Measurements from ENCODE around the gene LRP10.
A peak's percentile ranks its signal among the peaks of the same experiment; 100 is the strongest.

The LRP10 gene

GRCh38 chr14:22835505-22835904, 36.0 kb upstream of the LRP10 start:
- DNase-seq (ENCODE audit: insufficient read length, low spot score) (no peak), FAIRE-seq (no peak)
- TF ChIP-seq POLR2A (IDR thresholded peaks at IDR 0.05; ENCODE audit: low read depth, low read length) = no peak
- no peak for TF ChIP-seq PAX5 (IDR thresholded peaks at IDR 0.05; ENCODE audit: insufficient read depth, low read length, severe bottlenecking)
- TF ChIP-seq SPI1 (IDR thresholded peaks at IDR 0.05; ENCODE audit: low read depth, low read length) = no peak
- TF ChIP-seq POU2F2 (IDR thresholded peaks at IDR 0.05; ENCODE audit: low read depth, low read length) = no peak
- TF ChIP-seq TAF1 (IDR thresholded peaks at IDR 0.05; ENCODE audit: low read depth, low read length) = no peak
- no peak for TF ChIP-seq POLR2AphosphoS5 (IDR thresholded peaks at IDR 0.05; ENCODE audit: low read depth, low read length)

- no peak for FAIRE-seq
- TF ChIP-seq TAF1 (IDR thresholded peaks at IDR 0.05; ENCODE audit: low read depth, low read length) (no peak), POU2F2 (IDR thresholded peaks at IDR 0.05; ENCODE audit: low read depth, low read length) (no peak), POLR2AphosphoS5 (IDR thresholded peaks at IDR 0.05; ENCODE audit: low read depth, low read length) (no peak), PAX5 (IDR thresholded peaks at IDR 0.05; ENCODE audit: insufficient read depth, low read length, severe bottlenecking) (no peak), SPI1 (IDR thresholded peaks at IDR 0.05; ENCODE audit: low read depth, low read length) (no peak), POLR2A (IDR thresholded peaks at IDR 0.05; ENCODE audit: low read depth, low read length) (no peak)
- no peak for DNase-seq (ENCODE audit: insufficient read length, low spot score)
Observed at GRCh38 chr14:22836301-22837113, 35.0 kb upstream of the LRP10 start, which contains the start of gene MMP14. Gene MMP14 (plus strand): TSS chr14:22836585. CDS start chr14:22836818, 233 bp downstream.

- FAIRE-seq = no peak
- TF ChIP-seq PAX5 (IDR thresholded peaks at IDR 0.05; ENCODE audit: insufficient read depth, low read length, severe bottlenecking) (no peak), TAF1 (IDR thresholded peaks at IDR 0.05; ENCODE audit: low read depth, low read length) (no peak), POLR2A (IDR thresholded peaks at IDR 0.05; ENCODE audit: low read depth, low read length) (no peak), SPI1 (IDR thresholded peaks at IDR 0.05; ENCODE audit: low read depth, low read length) (no peak), POLR2AphosphoS5 (IDR thresholded peaks at IDR 0.05; ENCODE audit: low read depth, low read length) (no peak), POU2F2 (IDR thresholded peaks at IDR 0.05; ENCODE audit: low read depth, low read length) (no peak)
- DNase-seq (ENCODE audit: insufficient read length, low spot score) = no peak
Observed at GRCh38 chr14:22837114-22837749, 34.3 kb upstream of the LRP10 start.

GRCh38 chr14:22837750-22838538, 33.6 kb upstream of the LRP10 start:
- FAIRE-seq (no peak), DNase-seq (ENCODE audit: insufficient read length, low spot score) (no peak)
- no peak for TF ChIP-seq PAX5 (IDR thresholded peaks at IDR 0.05; ENCODE audit: insufficient read depth, low read length, severe bottlenecking)
- no peak for TF ChIP-seq POLR2AphosphoS5 (IDR thresholded peaks at IDR 0.05; ENCODE audit: low read depth, low read length)
- TF ChIP-seq TAF1 (IDR thresholded peaks at IDR 0.05; ENCODE audit: low read depth, low read length) = no peak
- no peak for TF ChIP-seq POU2F2 (IDR thresholded peaks at IDR 0.05; ENCODE audit: low read depth, low read length)
- no peak for TF ChIP-seq SPI1 (IDR thresholded peaks at IDR 0.05; ENCODE audit: low read depth, low read length)
- TF ChIP-seq POLR2A (IDR thresholded peaks at IDR 0.05; ENCODE audit: low read depth, low read length) = no peak

- no peak for TF ChIP-seq POLR2A (IDR thresholded peaks at IDR 0.05; ENCODE audit: low read depth, low read length)
- TF ChIP-seq SPI1 (IDR thresholded peaks at IDR 0.05; ENCODE audit: low read depth, low read length) = peak; percentile 6; the same call in 1 of the 2 replicates
- DNase-seq (ENCODE audit: insufficient read length, low spot score) = no peak
- no peak for FAIRE-seq
Observed at GRCh38 chr14:22838631-22839041, 32.9 kb upstream of the LRP10 start.

GRCh38 chr14:22839159-22839779, 32.3 kb upstream of the LRP10 start:
- TF ChIP-seq SPI1 (IDR thresholded peaks at IDR 0.05; ENCODE audit: low read depth, low read length) = no peak
- no peak for TF ChIP-seq PAX5 (IDR thresholded peaks at IDR 0.05; ENCODE audit: insufficient read depth, low read length, severe bottlenecking)
- TF ChIP-seq POLR2A (IDR thresholded peaks at IDR 0.05; ENCODE audit: low read depth, low read length) = no peak
- no peak for TF ChIP-seq POLR2AphosphoS5 (IDR thresholded peaks at IDR 0.05; ENCODE audit: low read depth, low read length)
- TF ChIP-seq POU2F2 (IDR thresholded peaks at IDR 0.05; ENCODE audit: low read depth, low read length) = no peak
- no peak for TF ChIP-seq TAF1 (IDR thresholded peaks at IDR 0.05; ENCODE audit: low read depth, low read length)
- FAIRE-seq = no peak
- no peak for DNase-seq (ENCODE audit: insufficient read length, low spot score)

- DNase-seq (ENCODE audit: insufficient read length, low spot score) (no peak), FAIRE-seq (no peak)
- no peak for TF ChIP-seq POLR2A (IDR thresholded peaks at IDR 0.05; ENCODE audit: low read depth, low read length)
- no peak for TF ChIP-seq POLR2AphosphoS5 (IDR thresholded peaks at IDR 0.05; ENCODE audit: low read depth, low read length)
- TF ChIP-seq TAF1 (IDR thresholded peaks at IDR 0.05; ENCODE audit: low read depth, low read length) = no peak
- no peak for TF ChIP-seq POU2F2 (IDR thresholded peaks at IDR 0.05; ENCODE audit: low read depth, low read length)
- no peak for TF ChIP-seq SPI1 (IDR thresholded peaks at IDR 0.05; ENCODE audit: low read depth, low read length)
- no peak for TF ChIP-seq PAX5 (IDR thresholded peaks at IDR 0.05; ENCODE audit: insufficient read depth, low read length, severe bottlenecking)
Observed at GRCh38 chr14:22841311-22841710, 30.2 kb upstream of the LRP10 start.

- FAIRE-seq (no peak), DNase-seq (ENCODE audit: insufficient read length, low spot score) (no peak)
- TF ChIP-seq TAF1 (IDR thresholded peaks at IDR 0.05; ENCODE audit: low read depth, low read length) (no peak), POU2F2 (IDR thresholded peaks at IDR 0.05; ENCODE audit: low read depth, low read length) (no peak), PAX5 (IDR thresholded peaks at IDR 0.05; ENCODE audit: insufficient read depth, low read length, severe bottlenecking) (no peak), SPI1 (IDR thresholded peaks at IDR 0.05; ENCODE audit: low read depth, low read length) (no peak), POLR2A (IDR thresholded peaks at IDR 0.05; ENCODE audit: low read depth, low read length) (no peak), POLR2AphosphoS5 (IDR thresholded peaks at IDR 0.05; ENCODE audit: low read depth, low read length) (no peak)
Observed at GRCh38 chr14:22841769-22842168, 29.8 kb upstream of the LRP10 start.
